GM18508 (cell line): ENCODE data around the gene FSIP1.

Experiments
- ATAC-seq: cut with Tn5 transposase; IDR thresholded peaks from one replicate; pipeline ENCODE4 v1.9.1; 2021; ENCODE audit warnings: moderate number of reproducible peaks; ENCODE audit not compliant: insufficient read depth, unreplicated experiment

FSIP1 gene

GRCh38 chr15:39729500-39729899 is 53.1 kb downstream of the FSIP1 start:
- ATAC-seq: no peak

- ATAC-seq: no peak
These were observed 53.8 kb downstream of the FSIP1 start for GRCh38 chr15:39728845-39729244.

DNA sequence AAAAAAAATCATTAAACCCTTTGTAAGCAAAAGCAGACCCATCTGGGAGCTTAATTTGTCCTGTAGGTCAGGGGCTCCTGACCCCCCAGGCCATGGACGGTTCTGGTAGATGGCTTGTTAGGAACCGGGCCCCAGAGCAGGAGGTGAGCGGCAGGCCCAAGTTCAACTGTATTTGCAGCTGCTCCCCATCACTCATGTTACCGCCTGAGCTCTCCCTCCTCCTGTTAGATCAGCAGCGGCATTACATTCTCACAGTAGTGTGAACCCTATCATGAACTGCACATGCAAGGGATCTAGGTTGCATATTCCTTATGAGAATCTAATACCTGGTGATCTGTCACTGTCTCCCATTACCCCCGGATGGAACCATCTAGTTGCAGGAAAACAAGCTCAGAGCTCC is 60.7 kb downstream of the FSIP1 start:
- no peak for ATAC-seq

GRCh38 chr15:39720621-39721611 is 61.7 kb downstream of the FSIP1 start:
- no peak for ATAC-seq

DNA sequence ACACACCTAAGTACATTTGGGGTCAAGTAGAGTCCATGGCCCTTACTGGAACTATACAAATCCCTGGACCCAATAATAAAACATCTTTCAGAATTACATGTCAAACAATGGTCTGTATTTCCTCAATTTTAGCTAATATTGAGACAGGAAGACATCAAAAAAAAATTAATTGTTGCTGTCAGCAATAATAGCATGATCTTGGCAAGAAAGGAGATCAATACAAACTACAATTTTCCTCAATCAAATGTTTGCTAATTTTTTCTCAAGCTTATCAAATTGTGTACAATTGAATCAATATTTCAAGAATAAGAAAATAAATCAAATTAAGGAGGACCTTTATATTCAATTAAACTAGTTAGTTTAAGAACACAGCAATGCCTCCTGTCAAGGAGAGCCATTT is 62.6 kb downstream of the FSIP1 start:
- ATAC-seq: no peak

DNA sequence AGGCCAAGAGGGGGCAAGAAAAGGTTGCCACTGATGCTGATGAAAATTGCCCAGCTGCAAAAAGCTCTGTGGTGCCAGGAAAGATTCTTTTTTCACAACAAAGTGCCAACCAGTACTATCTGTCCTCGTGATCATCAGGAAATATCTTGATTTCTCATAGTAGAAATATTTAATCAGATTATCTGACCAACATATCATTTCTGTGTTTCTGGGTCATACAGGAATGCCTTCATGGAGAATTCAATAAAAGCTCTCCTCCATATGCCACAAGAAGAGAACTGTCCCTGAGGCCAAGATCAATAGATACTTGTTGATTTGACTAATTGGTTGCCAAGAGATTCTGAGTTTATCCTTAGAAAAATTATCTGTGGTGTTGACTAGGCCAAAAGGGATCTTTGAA is 63.5 kb downstream of the FSIP1 start:
- ATAC-seq: no peak

DNA sequence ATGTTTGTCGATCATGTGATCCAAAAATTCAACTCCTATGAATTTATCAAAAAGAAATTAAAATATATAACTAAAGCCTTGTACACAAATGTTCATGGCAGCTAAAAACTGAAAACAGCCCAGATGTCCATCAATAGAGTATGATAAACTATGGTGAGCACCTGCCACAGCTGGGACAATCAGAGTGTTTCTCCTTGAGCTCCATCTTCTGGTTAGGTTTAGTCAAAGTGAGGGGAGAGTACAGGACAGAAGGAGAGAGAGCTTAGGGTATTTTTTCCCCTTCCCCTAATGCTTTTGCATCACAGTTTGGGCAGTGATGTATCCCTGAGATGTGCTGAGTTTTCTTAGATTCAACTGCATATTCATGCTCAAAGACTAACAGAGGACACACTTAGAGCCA is 65.5 kb downstream of the FSIP1 start:
- no peak for ATAC-seq

- no peak for ATAC-seq
These were observed 68.4 kb downstream of the FSIP1 start for GRCh38 chr15:39714251-39714650.

- no peak for ATAC-seq
These were observed 68.8 kb downstream of the FSIP1 start for GRCh38 chr15:39713846-39714245.

- ATAC-seq: no peak
These were observed 72.0 kb downstream of the FSIP1 start for GRCh38 chr15:39710681-39711080.

GRCh38 chr15:39709941-39710340 is 72.7 kb downstream of the FSIP1 start:
- ATAC-seq: no peak

DNA sequence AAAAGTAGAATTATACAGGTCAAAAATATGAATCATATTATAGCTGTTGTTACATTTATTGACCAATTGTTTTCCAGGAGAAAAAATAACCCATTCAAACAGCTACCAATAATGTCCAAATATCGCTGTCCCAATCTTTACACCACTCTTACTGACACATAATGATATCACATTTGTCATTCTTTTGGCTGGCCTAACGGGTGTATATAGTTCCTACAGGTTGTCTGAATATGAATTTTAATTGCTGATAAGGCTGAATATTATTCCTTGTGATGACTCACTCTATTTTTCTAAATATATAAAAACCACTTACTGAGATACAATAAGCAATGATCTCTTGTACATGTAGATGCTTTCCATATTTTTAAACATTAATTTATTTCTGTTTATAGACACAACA is 76.4 kb downstream of the FSIP1 start:
- ATAC-seq: no peak

DNA sequence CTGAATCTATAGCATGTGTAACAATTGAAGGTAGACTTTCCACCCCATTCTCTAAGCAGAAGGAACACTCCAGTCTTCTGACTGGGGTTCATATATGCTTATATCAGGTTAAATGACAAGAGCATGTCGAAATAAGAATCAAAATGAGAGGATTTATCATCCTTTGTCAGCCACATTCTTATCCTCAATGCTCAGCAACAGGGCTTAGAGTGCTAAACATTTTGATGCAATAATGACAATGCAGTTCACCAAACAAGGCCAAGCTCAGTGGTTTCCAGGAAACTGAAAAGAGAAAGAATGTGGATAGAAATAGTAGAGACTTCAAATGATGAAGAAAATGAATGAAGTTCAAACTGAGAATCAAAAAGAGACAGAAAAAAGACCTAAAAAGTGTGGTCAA is 78.0 kb downstream of the FSIP1 start:
- ATAC-seq: no peak

- no peak for ATAC-seq
These were observed 78.4 kb downstream of the FSIP1 start for GRCh38 chr15:39704235-39704634.

- no peak for ATAC-seq
These were observed 80.7 kb downstream of the FSIP1 start for GRCh38 chr15:39701988-39702387.

- ATAC-seq: no peak
These were observed 82.3 kb downstream of the FSIP1 start for GRCh38 chr15:39700375-39700700.

- no peak for ATAC-seq
These were observed 82.9 kb downstream of the FSIP1 start for GRCh38 chr15:39699516-39700374.

- no peak for ATAC-seq
These were observed 83.9 kb downstream of the FSIP1 start for GRCh38 chr15:39698444-39699390.

- no peak for ATAC-seq
These were observed 85.1 kb downstream of the FSIP1 start for GRCh38 chr15:39697509-39697908.

GRCh38 chr15:39695793-39696192 is 86.8 kb downstream of the FSIP1 start:
- ATAC-seq: no peak
